ENCODE results near the gene DIP2B.

DNA sequence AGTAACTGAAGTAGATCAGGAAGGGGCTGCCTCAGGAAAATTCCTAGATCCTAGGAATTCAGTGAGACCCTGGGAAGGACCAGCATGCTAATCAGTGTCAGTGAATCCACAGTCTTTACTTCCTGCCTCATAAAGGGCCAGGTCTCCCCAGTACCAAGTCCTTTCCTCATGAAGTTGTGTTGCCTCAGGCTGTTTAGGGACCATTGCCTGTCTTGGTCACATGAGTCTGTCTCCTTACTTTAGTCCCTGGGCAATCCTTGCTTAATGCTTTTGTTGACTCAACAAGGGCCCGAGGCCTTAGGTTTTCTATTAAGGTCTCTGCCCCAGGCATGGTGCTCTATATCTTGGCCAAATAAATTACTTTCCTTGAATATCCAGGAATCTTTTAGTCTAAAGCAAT lies 243.0 kb downstream of the DIP2B start:
- TF ChIP-seq EZH2 (IDR thresholded peaks at IDR 0.05; ENCODE audit: borderline replicate concordance, low read length): no peak
- TF ChIP-seq, protein P1, sequence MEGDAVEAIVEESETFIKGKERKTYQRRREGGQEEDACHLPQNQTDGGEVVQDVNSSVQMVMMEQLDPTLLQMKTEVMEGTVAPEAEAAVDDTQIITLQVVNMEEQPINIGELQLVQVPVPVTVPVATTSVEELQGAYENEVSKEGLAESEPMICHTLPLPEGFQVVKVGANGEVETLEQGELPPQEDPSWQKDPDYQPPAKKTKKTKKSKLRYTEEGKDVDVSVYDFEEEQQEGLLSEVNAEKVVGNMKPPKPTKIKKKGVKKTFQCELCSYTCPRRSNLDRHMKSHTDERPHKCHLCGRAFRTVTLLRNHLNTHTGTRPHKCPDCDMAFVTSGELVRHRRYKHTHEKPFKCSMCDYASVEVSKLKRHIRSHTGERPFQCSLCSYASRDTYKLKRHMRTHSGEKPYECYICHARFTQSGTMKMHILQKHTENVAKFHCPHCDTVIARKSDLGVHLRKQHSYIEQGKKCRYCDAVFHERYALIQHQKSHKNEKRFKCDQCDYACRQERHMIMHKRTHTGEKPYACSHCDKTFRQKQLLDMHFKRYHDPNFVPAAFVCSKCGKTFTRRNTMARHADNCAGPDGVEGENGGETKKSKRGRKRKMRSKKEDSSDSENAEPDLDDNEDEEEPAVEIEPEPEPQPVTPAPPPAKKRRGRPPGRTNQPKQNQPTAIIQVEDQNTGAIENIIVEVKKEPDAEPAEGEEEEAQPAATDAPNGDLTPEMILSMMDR (conservative IDR thresholded peaks at IDR 0.05 in 1 of 2, IDR thresholded peaks at IDR 0.05 in 1 of 2; ENCODE audit: extremely low read depth in 1 of 2, insufficient read depth in 1 of 2, low read depth in 1 of 2, low read length in 2 of 2): no peak
